ENCODE data around the gene SPAG9.

SPAG9 gene

GRCh38 chr17:51120739-51121619 is at the start of gene SPAG9:
Gene SPAG9, minus strand, starts transcription at chr17:51120868. Its CDS starts 212 bp downstream, at chr17:51120656.
- peak; percentile 91 for DNase-seq

- DNase-seq: no peak
Observed at GRCh38 chr17:51169340-51169739, 48.7 kb upstream of the SPAG9 start.

GRCh38 chr17:51166987-51167931 is 46.6 kb upstream of the SPAG9 start:
- peak; percentile 71 for DNase-seq

GRCh38 chr17:51166198-51166986 is 45.7 kb upstream of the SPAG9 start, which contains the start of gene NME2:
Gene NME2, plus strand, starts transcription at chr17:51166411. Its CDS starts 420 bp downstream, at chr17:51166831.
- peak; percentile 67 for DNase-seq

- no peak for DNase-seq
Observed at GRCh38 chr17:51165680-51166197, 45.1 kb upstream of the SPAG9 start.

GRCh38 chr17:51164911-51165679 is 44.4 kb upstream of the SPAG9 start:
- no peak for DNase-seq

GRCh38 chr17:51161541-51161940 is 40.9 kb upstream of the SPAG9 start:
- DNase-seq: no peak

- no peak for DNase-seq
Observed at GRCh38 chr17:51159604-51160003, 38.9 kb upstream of the SPAG9 start.

- DNase-seq: no peak
Observed at GRCh38 chr17:51155416-51155815, 34.7 kb upstream of the SPAG9 start.

- DNase-seq: no peak
Observed at GRCh38 chr17:51154176-51154575, 33.5 kb upstream of the SPAG9 start.

GRCh38 chr17:51153210-51154072 is 32.8 kb upstream of the SPAG9 start, which contains the start of gene NME1:
Gene NME1, plus strand, starts transcription at chr17:51153559. Its CDS starts 2,096 bp downstream, at chr17:51155655.
- peak; percentile 97 for DNase-seq

- no peak for DNase-seq
Observed at GRCh38 chr17:51152766-51153209, 32.1 kb upstream of the SPAG9 start.

- DNase-seq: no peak
Observed at GRCh38 chr17:51150932-51151331, 30.3 kb upstream of the SPAG9 start.

GRCh38 chr17:51149163-51149562 is 28.5 kb upstream of the SPAG9 start:
- no peak for DNase-seq

GRCh38 chr17:51147650-51148049 is 27.0 kb upstream of the SPAG9 start:
- no peak for DNase-seq

- DNase-seq: no peak
Observed at GRCh38 chr17:51144266-51145022, 23.8 kb upstream of the SPAG9 start.

GRCh38 chr17:51142597-51142996 is 21.9 kb upstream of the SPAG9 start:
- DNase-seq: no peak

- no peak for DNase-seq
Observed at GRCh38 chr17:51135956-51136355, 15.3 kb upstream of the SPAG9 start.

GRCh38 chr17:51133365-51133764 is 12.7 kb upstream of the SPAG9 start:
- DNase-seq: no peak

GRCh38 chr17:51132964-51133319 is 12.3 kb upstream of the SPAG9 start:
- DNase-seq: no peak
